Epithelial cell of prostate (primary cell): ENCODE results near the gene FSIP1.

Experiments used
- DNase-seq: peaks from one replicate; pipeline ENCODE4 v3.0.0-alpha.2; 2011; ENCODE audit warnings: low read depth, low spot score
- H3K27ac ChIP-seq: fragments of 450-650 bp; 2 replicates; pipeline ENCODE4 v1.5.1; 2017; ENCODE audit warnings: mild to moderate bottlenecking

FSIP1 gene

GRCh38 chr15:39598958-39599845 is 183.4 kb downstream of the FSIP1 start:
- peak overlapping the region; percentile 95 for H3K27ac ChIP-seq
- no peak for DNase-seq

GRCh38 chr15:39598186-39598850 is 184.3 kb downstream of the FSIP1 start:
- DNase-seq = no peak
- peak overlapping the region; percentile 95 for H3K27ac ChIP-seq

GRCh38 chr15:39597751-39598185 is 184.9 kb downstream of the FSIP1 start:
- DNase-seq = no peak
- peak overlapping the region; percentile 95 for H3K27ac ChIP-seq

GRCh38 chr15:39597336-39597735 is 185.3 kb downstream of the FSIP1 start:
- no peak for DNase-seq
- H3K27ac ChIP-seq = peak overlapping the region; percentile 95

GRCh38 chr15:39596358-39597051 is 186.1 kb downstream of the FSIP1 start:
- DNase-seq = no peak
- peak overlapping the region; percentile 95 for H3K27ac ChIP-seq

GRCh38 chr15:39595338-39596221 is 187.1 kb downstream of the FSIP1 start:
- DNase-seq = no peak
- peak overlapping the region; percentile 95 for H3K27ac ChIP-seq

GRCh38 chr15:39594446-39595337 is 187.9 kb downstream of the FSIP1 start:
- H3K27ac ChIP-seq = peak overlapping the region; percentile 95

GRCh38 chr15:39593656-39594445 is 188.8 kb downstream of the FSIP1 start:
- DNase-seq = no peak

More at GRCh38 chr15:39594446-39595337, 187.9 kb downstream of the FSIP1 start:
- DNase-seq = no peak

GRCh38 chr15:39593071-39593655 is 189.5 kb downstream of the FSIP1 start:
- peak overlapping the region; percentile 95 for H3K27ac ChIP-seq
- DNase-seq = no peak

More at GRCh38 chr15:39593656-39594445, 188.8 kb downstream of the FSIP1 start:
- H3K27ac ChIP-seq = peak overlapping the region; percentile 95

GRCh38 chr15:39592500-39592899 is 190.1 kb downstream of the FSIP1 start:
- peak overlapping the region; percentile 95 for H3K27ac ChIP-seq
- DNase-seq = no peak

- no peak for DNase-seq
- peak overlapping the region; percentile 95 for H3K27ac ChIP-seq
Observed at GRCh38 chr15:39591896-39592315, 190.7 kb downstream of the FSIP1 start.

GRCh38 chr15:39591141-39591895 is 191.3 kb downstream of the FSIP1 start:
- peak overlapping the region; percentile 95 for H3K27ac ChIP-seq
- DNase-seq = no peak

- DNase-seq = no peak
Observed at GRCh38 chr15:39589815-39590644, 192.6 kb downstream of the FSIP1 start.

GRCh38 chr15:39589193-39589814 is 193.3 kb downstream of the FSIP1 start:
- H3K27ac ChIP-seq = peak overlapping the region; percentile 95
- no peak for DNase-seq

More at GRCh38 chr15:39589815-39590644, 192.6 kb downstream of the FSIP1 start:
- peak overlapping the region; percentile 95 for H3K27ac ChIP-seq

GRCh38 chr15:39588531-39589192 is 194.0 kb downstream of the FSIP1 start:
- DNase-seq = no peak
- peak overlapping the region; percentile 95 for H3K27ac ChIP-seq
